Measurements from ENCODE around the gene PNLIPRP2. TPM values are rescaled to one million over a fixed set of nuclear protein-coding genes. Genes with fewer than 3 reads are reported as not detected.

Gene PNLIPRP2
- total and polyA plus RNA-seq, 2 of the 8 experiments (the other 6 are each of a cell fraction or from before 2014, with no cell fraction given): 0.11 TPM; not detected in 1

DNA sequence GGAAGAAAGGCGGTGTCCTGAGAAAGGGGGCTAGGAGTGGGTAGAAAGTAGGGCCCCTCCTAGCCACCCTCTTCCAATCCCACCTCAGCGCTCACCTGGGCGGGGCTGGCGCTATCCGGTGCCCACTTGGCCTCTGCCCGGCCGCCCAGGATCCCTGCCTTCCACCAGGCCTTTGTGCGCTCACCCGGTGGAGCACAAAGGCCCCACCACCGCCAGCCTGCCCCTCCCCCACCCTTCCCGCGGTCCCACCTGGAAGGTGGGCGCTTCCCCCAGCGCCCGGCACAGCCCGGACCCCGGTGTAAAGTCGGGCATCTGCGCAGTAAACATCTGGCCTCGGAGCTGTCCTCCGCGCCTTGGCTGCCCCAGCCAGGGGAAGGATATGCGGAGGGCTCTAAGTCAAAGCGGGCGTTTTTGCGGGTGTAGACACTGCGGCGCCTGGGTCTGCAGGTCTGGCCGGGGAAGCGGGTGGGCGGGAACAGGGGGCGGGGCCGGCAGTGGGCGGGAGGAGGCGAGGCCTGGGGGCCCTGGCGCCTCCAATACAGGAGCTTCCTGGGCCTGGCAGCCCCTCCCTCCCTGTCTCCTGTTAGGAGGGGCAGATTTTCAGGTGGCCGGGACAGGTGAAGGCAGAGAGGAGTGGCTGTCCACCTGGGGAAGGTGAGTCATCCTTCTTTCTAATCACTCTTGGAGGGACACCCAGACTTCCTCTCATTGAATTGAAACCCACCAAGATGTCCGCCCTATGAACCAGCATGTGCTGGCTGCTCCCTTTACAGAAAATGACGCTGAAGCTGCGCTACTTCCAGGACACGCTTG is 49.3 kb downstream of the PNLIPRP2 start (continued):
- TF ChIP-seq MAFK (IDR thresholded peaks at IDR 0.05; ENCODE audit: low read depth, low read length) (no peak), POLR2AphosphoS5 (IDR thresholded peaks at IDR 0.05; ENCODE audit: low read depth, low read length) (0 out of 2 replicates have a peak, but pooled peaks have one; percentile 49), JUN (IDR thresholded peaks at IDR 0.05; ENCODE audit: low read depth, low read length) (no peak), SP2 (IDR thresholded peaks at IDR 0.05; ENCODE audit: low read length) (no peak), RAD21 (IDR thresholded peaks at IDR 0.05 in 1 of 2, conservative IDR thresholded peaks at IDR 0.05 in 1 of 2; ENCODE audit: low read depth in 2 of 2, low read length in 2 of 2) (no peak), JUND (IDR thresholded peaks at IDR 0.05; ENCODE audit: low read length) (peak; percentile 89), CBX5 (IDR thresholded peaks at IDR 0.05; ENCODE audit: low read depth, low read length) (no peak), TAF1 (IDR thresholded peaks at IDR 0.05; ENCODE audit: low read depth, low read length) (peak; percentile 79), SAP30 (IDR thresholded peaks at IDR 0.05; ENCODE audit: insufficient read depth, insufficient replicate concordance, low read length) (no peak), CTBP2 (IDR thresholded peaks at IDR 0.05; ENCODE audit: borderline replicate concordance, insufficient read depth, insufficient read length, low read length) (no peak), FOSL1 (IDR thresholded peaks at IDR 0.05; ENCODE audit: insufficient read depth, low read depth, low read length) (no peak), SP1 (IDR thresholded peaks at IDR 0.05; ENCODE audit: low read depth, low read length) (no peak), ASH2L (IDR thresholded peaks at IDR 0.05; ENCODE audit: low read length) (peak; percentile 20), ZNF274 (IDR thresholded peaks at IDR 0.05; ENCODE audit: borderline replicate concordance, extremely low read depth, low read length) (no peak), CHD2 (IDR thresholded peaks at IDR 0.05; ENCODE audit: low read length) (peak; percentile 9; the same call in 1 of the 2 replicates), HDAC2 (IDR thresholded peaks at IDR 0.05; ENCODE audit: borderline replicate concordance in 1 of 2, low read depth in 2 of 2, low read length in 2 of 2) (no peak), KDM4A (IDR thresholded peaks at IDR 0.05; ENCODE audit: low read depth, low read length, severe bottlenecking) (peak; percentile 78), USF2 (IDR thresholded peaks at IDR 0.05; ENCODE audit: low read length) (no peak), HDAC6 (IDR thresholded peaks at IDR 0.05; ENCODE audit: low read depth, low read length) (no peak), POLR2A (IDR thresholded peaks at IDR 0.05; ENCODE audit: control extremely low read depth in 1 of 2, low read depth in 2 of 2, low read length in 2 of 2) (peak in 1 of 2 experiments; percentile 86; a peak in 2 of 3 replicates), SRF (IDR thresholded peaks at IDR 0.05; ENCODE audit: low read depth, low read length) (no peak), CHD1 (IDR thresholded peaks at IDR 0.05; ENCODE audit: low read depth, low read length) (no peak), CBX8 (IDR thresholded peaks at IDR 0.05; ENCODE audit: borderline replicate concordance, low read depth, low read length) (no peak)
